ENCODE measurements around the gene PLCL2.

Gene PLCL2

DNA sequence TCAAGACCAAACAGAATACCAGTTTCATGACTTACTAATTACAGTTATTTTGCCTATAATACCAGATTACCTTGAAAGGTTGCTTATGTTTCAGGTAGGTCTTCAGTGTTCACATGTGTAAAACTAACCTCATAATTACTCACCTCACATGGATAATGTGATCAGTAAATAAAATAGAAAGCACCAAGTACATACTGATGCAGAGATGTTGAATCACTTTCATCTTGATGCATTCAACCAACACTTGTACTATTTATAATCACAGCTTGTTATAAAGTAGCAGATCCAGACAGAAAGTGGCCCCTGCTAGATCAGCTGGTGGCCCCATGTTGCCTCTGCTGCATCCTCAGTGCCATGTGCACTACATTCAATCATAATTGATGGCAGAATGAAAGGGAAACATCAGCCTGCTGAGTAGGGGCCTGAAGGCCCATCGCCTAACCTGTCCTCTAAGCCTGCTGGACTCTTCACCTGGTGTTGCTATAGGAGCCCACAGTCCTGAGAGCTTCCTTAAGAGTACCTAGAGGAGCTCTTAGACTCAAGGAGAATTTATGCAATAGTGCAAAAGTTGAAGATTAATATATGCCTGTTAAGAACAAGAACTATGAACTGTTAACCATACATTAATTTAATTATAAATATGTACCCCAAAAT, 154.3 kb downstream of the PLCL2 start:
- H3K27ac ChIP-seq (ENCODE audit: insufficient read depth, low read depth, low read length, poor library complexity, severe bottlenecking): no peak overlapping the region
- no peaks in the 10 kb centered on the region for H3K36me3 ChIP-seq (ENCODE audit: control insufficient read depth, insufficient read depth, low read length)
- H3K4me3 ChIP-seq (ENCODE audit: insufficient read depth, low read depth, low read length): no peak overlapping the region
- 96% methylated on average over 1 of the region's 1 CpG for WGBS, 2 experiments
- peaks cover 1% of the 10 kb centered on the region for H3K4me1 ChIP-seq (ENCODE audit: control insufficient read depth, insufficient read depth, low read length)
- no peaks in the 10 kb centered on the region for H3K9me3 ChIP-seq (ENCODE audit: control insufficient read depth, low read length)
- no peaks in the 10 kb centered on the region for H3K27me3 ChIP-seq (ENCODE audit: control insufficient read depth, insufficient read depth, low read length, poor library complexity, severe bottlenecking)

DNA sequence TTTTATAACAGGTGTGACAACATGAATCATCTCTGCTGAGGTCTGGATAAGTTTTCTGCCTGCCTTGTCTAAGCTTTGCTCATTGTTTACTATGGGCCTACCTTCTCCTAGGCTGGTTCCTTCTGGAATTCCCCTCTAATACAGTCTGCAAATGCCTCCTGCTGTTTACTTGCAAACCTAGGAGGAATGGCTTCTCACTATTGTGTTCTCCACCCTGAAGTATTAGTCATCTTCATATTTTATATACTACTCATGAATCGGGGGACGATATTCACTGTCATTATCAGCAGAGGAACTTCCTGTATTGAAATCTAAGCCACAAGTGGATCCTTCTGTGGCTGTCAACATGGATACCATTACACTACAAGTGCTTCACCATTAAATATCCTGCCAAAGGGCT, 154.8 kb downstream of the PLCL2 start:
- Histone ChIP-seq H3K27ac (ENCODE audit: insufficient read depth, low read depth, low read length, poor library complexity, severe bottlenecking) (no peak overlapping the region), H3K4me1 (ENCODE audit: control insufficient read depth, insufficient read depth, low read length) (peaks cover 6% of the 10 kb centered on the region), H3K27me3 (ENCODE audit: control insufficient read depth, insufficient read depth, low read length, poor library complexity, severe bottlenecking) (no peaks in the 10 kb centered on the region), H3K4me3 (ENCODE audit: insufficient read depth, low read depth, low read length) (no peak overlapping the region), H3K36me3 (ENCODE audit: control insufficient read depth, insufficient read depth, low read length) (no peaks in the 10 kb centered on the region), H3K9me3 (ENCODE audit: control insufficient read depth, low read length) (no peaks in the 10 kb centered on the region)
- WGBS, 2 experiments: 92 to 95% methylated on average over 2 of the region's 2 CpGs

DNA sequence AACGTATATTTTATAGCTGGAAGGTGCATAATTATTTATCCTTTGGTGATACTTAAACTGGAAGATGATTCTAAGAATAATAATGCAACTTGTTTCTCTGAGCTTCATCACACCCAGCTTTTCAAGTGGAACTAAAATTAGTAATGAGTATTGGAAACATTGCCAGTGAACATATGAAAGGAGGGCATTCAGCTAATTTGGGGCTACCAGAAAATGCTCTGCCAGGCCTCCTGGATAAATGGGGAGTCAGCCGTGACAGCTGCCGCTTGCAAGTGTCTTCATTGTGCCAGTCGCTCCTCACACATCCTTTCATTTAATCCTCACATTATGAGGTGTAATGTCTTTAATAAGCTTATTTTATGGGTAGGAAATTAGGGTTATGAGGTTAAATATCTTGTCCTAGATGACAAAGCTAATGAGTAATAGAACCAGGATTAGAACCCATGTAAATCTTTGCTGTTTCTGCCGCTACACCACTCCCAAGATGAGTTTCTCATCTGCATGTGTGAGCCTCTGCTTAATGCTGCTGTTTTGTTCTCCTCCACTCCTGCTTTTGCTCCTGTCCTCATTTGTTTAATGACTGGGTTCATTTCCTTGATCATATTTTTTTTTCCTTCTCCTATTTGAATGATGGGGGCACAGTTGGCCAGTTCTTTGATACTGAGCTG, 155.7 kb downstream of the PLCL2 start:
- Histone ChIP-seq H3K27me3 (ENCODE audit: control insufficient read depth, insufficient read depth, low read length, poor library complexity, severe bottlenecking) (no peaks in the 10 kb centered on the region), H3K4me1 (ENCODE audit: control insufficient read depth, insufficient read depth, low read length) (peaks cover 6% of the 10 kb centered on the region), H3K36me3 (ENCODE audit: control insufficient read depth, insufficient read depth, low read length) (no peaks in the 10 kb centered on the region), H3K9me3 (ENCODE audit: control insufficient read depth, low read length) (no peaks in the 10 kb centered on the region), H3K27ac (ENCODE audit: insufficient read depth, low read depth, low read length, poor library complexity, severe bottlenecking) (no peak overlapping the region), H3K4me3 (ENCODE audit: insufficient read depth, low read depth, low read length) (no peak overlapping the region)
- 93 to 96% methylated on average over 3 to 4 of the region's 5 CpGs for WGBS, 2 experiments

DNA sequence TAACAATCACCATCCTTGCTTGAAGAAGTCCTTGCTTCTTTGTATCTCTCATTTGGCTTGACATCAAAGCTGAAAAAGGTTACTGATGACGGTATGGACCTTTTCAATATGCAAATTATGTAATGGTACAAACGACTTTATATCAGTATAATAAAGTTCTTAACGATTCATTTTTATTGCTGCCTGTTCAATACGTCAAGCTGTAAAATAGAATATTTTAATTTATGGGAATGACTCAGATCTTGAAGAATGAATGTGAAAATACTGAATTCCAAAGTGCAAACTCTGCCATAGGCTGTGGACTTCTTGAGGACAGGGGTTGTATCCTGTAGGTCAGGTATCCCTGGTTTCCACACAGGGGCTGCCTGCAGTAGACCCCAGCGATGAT, 156.2 kb downstream of the PLCL2 start:
- Histone ChIP-seq H3K4me1 (ENCODE audit: control insufficient read depth, insufficient read depth, low read length) (peaks cover 6% of the 10 kb centered on the region), H3K27ac (ENCODE audit: insufficient read depth, low read depth, low read length, poor library complexity, severe bottlenecking) (no peak overlapping the region), H3K36me3 (ENCODE audit: control insufficient read depth, insufficient read depth, low read length) (no peaks in the 10 kb centered on the region), H3K27me3 (ENCODE audit: control insufficient read depth, insufficient read depth, low read length, poor library complexity, severe bottlenecking) (no peaks in the 10 kb centered on the region), H3K4me3 (ENCODE audit: insufficient read depth, low read depth, low read length) (no peak overlapping the region), H3K9me3 (ENCODE audit: control insufficient read depth, low read length) (no peaks in the 10 kb centered on the region)
- 93 to 100% methylated on average over 4 to 5 of the region's 5 CpGs for WGBS, 2 experiments

DNA sequence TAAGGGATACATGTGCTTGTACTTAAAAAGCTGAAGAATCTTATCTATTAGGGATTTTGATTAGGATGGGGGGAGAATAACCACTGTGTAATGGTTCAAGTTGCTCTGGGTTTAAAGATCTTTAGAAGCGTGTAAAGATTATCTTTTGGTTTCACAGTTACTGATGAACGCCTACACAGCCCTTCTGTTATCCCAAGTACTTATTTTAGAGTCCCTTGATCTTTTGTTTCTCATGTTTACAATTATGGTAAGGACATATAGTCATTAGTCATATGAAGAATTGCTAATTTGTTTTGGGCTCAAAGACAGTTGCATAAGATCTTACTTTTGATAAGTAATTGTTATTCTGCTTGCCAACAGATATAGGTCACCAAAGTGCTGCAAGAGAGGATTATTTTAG, 160.1 kb downstream of the PLCL2 start:
- no peak overlapping the region for H3K27ac ChIP-seq (ENCODE audit: insufficient read depth, low read depth, low read length, poor library complexity, severe bottlenecking)
- H3K27me3 ChIP-seq (ENCODE audit: control insufficient read depth, insufficient read depth, low read length, poor library complexity, severe bottlenecking): no peaks in the 10 kb centered on the region
- H3K4me3 ChIP-seq (ENCODE audit: insufficient read depth, low read depth, low read length): no peak overlapping the region
- H3K4me1 ChIP-seq (ENCODE audit: control insufficient read depth, insufficient read depth, low read length): peaks cover 24% of the 10 kb centered on the region
- H3K9me3 ChIP-seq (ENCODE audit: control insufficient read depth, low read length): no peaks in the 10 kb centered on the region
- WGBS, 2 experiments: 100% methylated on average over 2 of the region's 2 CpGs
- no peaks in the 10 kb centered on the region for H3K36me3 ChIP-seq (ENCODE audit: control insufficient read depth, insufficient read depth, low read length)

DNA sequence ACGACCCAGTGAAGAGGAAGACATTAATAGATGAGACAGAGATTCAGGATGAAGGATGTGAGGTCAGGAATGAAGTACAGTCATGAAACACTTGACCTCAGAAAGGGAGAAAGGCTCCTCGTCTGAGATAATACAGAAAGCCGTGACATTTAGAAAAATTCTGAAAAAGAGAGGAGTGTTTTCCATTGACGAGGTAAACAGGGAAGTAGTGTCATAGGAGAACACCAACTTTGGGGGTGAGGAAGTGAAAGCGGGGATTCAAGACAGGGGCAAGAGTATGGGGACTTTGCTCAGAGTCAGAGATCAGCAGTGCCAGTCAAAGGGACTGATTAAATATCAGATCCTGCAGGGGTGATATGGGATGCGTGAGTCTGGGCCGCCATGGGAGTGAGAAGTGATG, 160.9 kb downstream of the PLCL2 start:
- Histone ChIP-seq H3K27me3 (ENCODE audit: control insufficient read depth, insufficient read depth, low read length, poor library complexity, severe bottlenecking) (no peaks in the 10 kb centered on the region), H3K4me3 (ENCODE audit: insufficient read depth, low read depth, low read length) (no peak overlapping the region), H3K27ac (ENCODE audit: insufficient read depth, low read depth, low read length, poor library complexity, severe bottlenecking) (no peak overlapping the region), H3K9me3 (ENCODE audit: control insufficient read depth, low read length) (no peaks in the 10 kb centered on the region), H3K4me1 (ENCODE audit: control insufficient read depth, insufficient read depth, low read length) (peaks cover 24% of the 10 kb centered on the region), H3K36me3 (ENCODE audit: control insufficient read depth, insufficient read depth, low read length) (no peaks in the 10 kb centered on the region)
- WGBS, 2 experiments: 93 to 94% methylated on average over 7 of the region's 7 CpGs

DNA sequence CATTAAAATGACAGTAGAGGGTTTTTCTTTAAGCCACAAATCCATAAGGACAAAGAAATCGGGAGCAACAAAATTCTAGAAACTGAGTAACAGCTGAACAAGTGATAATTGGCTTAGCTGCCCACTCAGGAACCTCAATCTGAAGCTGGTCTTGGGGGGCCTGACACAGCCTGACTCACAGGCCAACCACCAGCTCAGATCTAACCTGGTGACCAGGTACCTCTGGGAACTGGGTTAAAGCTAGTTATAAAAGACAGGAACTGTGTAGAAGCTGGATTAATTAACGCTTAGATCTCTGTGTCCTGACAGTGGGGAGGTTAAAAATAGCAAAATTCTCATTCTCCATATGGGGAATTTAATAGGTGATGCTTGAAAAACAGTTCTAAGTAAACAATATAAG, 161.9 kb downstream of the PLCL2 start:
- no peak overlapping the region for H3K4me3 ChIP-seq (ENCODE audit: insufficient read depth, low read depth, low read length)
- peak overlapping the region; percentile 8 for H3K27ac ChIP-seq (ENCODE audit: insufficient read depth, low read depth, low read length, poor library complexity, severe bottlenecking)
- no peaks in the 10 kb centered on the region for H3K9me3 ChIP-seq (ENCODE audit: control insufficient read depth, low read length)
- H3K4me1 ChIP-seq (ENCODE audit: control insufficient read depth, insufficient read depth, low read length): peaks cover 24% of the 10 kb centered on the region
- H3K27me3 ChIP-seq (ENCODE audit: control insufficient read depth, insufficient read depth, low read length, poor library complexity, severe bottlenecking): no peaks in the 10 kb centered on the region
- 88 to 90% methylated on average over 1 to 2 of the region's 2 CpGs for WGBS, 2 experiments
- no peaks in the 10 kb centered on the region for H3K36me3 ChIP-seq (ENCODE audit: control insufficient read depth, insufficient read depth, low read length)

DNA sequence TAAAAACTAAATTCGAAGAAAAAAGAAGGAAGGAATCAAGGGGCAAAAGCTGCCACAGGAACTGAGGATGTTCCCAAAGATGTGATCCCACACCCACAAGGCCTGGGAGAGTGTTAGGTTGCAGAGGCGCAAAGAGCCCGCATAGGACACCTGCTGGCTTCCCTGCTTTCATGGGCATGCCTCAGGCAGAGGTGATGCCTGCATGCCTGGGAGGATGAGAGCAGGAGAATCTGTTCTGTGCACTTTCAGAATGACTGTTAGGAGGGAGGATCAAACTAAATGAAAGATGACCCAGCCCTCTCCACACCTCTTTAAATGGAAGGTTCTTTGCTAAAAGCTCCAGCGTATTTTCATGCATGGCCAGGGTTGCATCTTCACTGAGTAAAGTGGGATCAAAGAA, 162.4 kb downstream of the PLCL2 start:
- Histone ChIP-seq H3K27me3 (ENCODE audit: control insufficient read depth, insufficient read depth, low read length, poor library complexity, severe bottlenecking) (no peaks in the 10 kb centered on the region), H3K4me1 (ENCODE audit: control insufficient read depth, insufficient read depth, low read length) (peaks cover 24% of the 10 kb centered on the region), H3K36me3 (ENCODE audit: control insufficient read depth, insufficient read depth, low read length) (no peaks in the 10 kb centered on the region), H3K9me3 (ENCODE audit: control insufficient read depth, low read length) (no peaks in the 10 kb centered on the region), H3K4me3 (ENCODE audit: insufficient read depth, low read depth, low read length) (no peak overlapping the region), H3K27ac (ENCODE audit: insufficient read depth, low read depth, low read length, poor library complexity, severe bottlenecking) (no peak overlapping the region)
- 49 to 53% methylated on average over 4 of the region's 4 CpGs for WGBS, 2 experiments

DNA sequence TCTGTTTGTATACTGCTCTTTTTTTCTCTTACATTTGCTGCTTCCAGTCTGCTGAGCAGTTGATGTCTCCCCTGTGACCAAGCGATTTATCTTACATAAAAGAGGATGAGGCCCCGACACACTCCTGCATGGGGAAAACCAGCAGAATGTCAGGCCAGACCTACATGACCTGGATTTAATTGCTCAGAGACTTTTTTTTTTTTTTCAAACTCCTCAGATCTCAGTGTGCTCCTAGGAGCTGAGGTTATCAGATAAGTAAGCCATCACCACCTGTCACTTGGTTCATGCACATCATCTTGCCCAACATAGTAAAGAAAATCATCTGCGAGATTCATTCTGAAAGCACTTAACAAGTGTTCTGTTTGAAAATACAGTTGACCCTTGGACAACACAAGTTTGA, 163.1 kb downstream of the PLCL2 start:
- Histone ChIP-seq H3K4me3 (ENCODE audit: insufficient read depth, low read depth, low read length) (no peak overlapping the region), H3K4me1 (ENCODE audit: control insufficient read depth, insufficient read depth, low read length) (peaks cover 24% of the 10 kb centered on the region), H3K36me3 (ENCODE audit: control insufficient read depth, insufficient read depth, low read length) (no peaks in the 10 kb centered on the region), H3K9me3 (ENCODE audit: control insufficient read depth, low read length) (no peaks in the 10 kb centered on the region), H3K27ac (ENCODE audit: insufficient read depth, low read depth, low read length, poor library complexity, severe bottlenecking) (peak overlapping the region; percentile 16), H3K27me3 (ENCODE audit: control insufficient read depth, insufficient read depth, low read length, poor library complexity, severe bottlenecking) (no peaks in the 10 kb centered on the region)
- WGBS, 2 experiments: 84 to 86% methylated on average over 3 of the region's 3 CpGs

DNA sequence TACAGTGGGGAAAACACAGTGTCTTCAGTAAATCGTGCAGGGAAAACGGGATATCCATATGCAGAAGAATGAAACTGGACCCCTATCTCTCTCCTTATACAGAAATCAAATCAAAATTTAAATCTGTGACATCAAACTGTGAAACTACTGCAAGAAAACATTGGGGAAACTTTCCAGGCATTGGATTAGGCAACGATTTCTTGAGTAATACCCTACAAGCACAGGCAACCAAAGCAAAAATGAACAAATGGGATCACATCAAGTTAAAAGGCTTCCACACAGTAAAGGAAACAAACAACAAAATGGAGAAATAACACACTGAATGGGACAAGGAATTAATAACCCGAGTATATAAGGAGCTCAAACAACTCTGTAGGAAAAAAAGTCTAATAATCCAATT, 165.3 kb downstream of the PLCL2 start:
- WGBS, 2 experiments: 90 to 91% methylated on average over 3 to 4 of the region's 4 CpGs
- H3K27ac ChIP-seq (ENCODE audit: insufficient read depth, low read depth, low read length, poor library complexity, severe bottlenecking): no peak overlapping the region
- H3K4me3 ChIP-seq (ENCODE audit: insufficient read depth, low read depth, low read length): no peak overlapping the region

More for the DNA sequence above, 165.3 kb downstream of the PLCL2 start:
- Histone ChIP-seq H3K36me3 (ENCODE audit: control insufficient read depth, insufficient read depth, low read length) (no peaks in the 10 kb centered on the region), H3K27me3 (ENCODE audit: control insufficient read depth, insufficient read depth, low read length, poor library complexity, severe bottlenecking) (no peaks in the 10 kb centered on the region), H3K9me3 (ENCODE audit: control insufficient read depth, low read length) (no peaks in the 10 kb centered on the region), H3K4me1 (ENCODE audit: control insufficient read depth, insufficient read depth, low read length) (peaks cover 19% of the 10 kb centered on the region)

All from ectodermal cell (in vitro differentiated cells).